Measurements from ENCODE around the gene TMEM168.
"Not testable (repeated sequence)": the region's sequence is repeated elsewhere in the genome, so short reads cannot be mapped to it uniquely, and the experiment has no call there.

The TMEM168 gene

GRCh38 chr7:112781558-112781957, 8.6 kb downstream of the TMEM168 start:
- no peak for DNase-seq (ENCODE audit: low read depth)

- DNase-seq (ENCODE audit: low read depth) = no peak
These were observed 9.1 kb downstream of the TMEM168 start for GRCh38 chr7:112781110-112781509.

GRCh38 chr7:112779667-112780066, 10.5 kb downstream of the TMEM168 start:
- DNase-seq (ENCODE audit: low read depth) = no peak

- DNase-seq (ENCODE audit: low read depth) = no peak
These were observed 12.8 kb downstream of the TMEM168 start for GRCh38 chr7:112777406-112777805.

GRCh38 chr7:112771166-112771565, 19.0 kb downstream of the TMEM168 start:
- DNase-seq (ENCODE audit: low read depth) = no peak

- no peak for DNase-seq (ENCODE audit: low read depth)
These were observed 20.1 kb downstream of the TMEM168 start for GRCh38 chr7:112770051-112770450.

- no peak for DNase-seq (ENCODE audit: low read depth)
These were observed 25.1 kb downstream of the TMEM168 start for GRCh38 chr7:112765105-112765504.

GRCh38 chr7:112763996-112764395, 26.2 kb downstream of the TMEM168 start:
- DNase-seq (ENCODE audit: low read depth) = no peak

GRCh38 chr7:112763298-112763697, 26.9 kb downstream of the TMEM168 start:
- no peak for DNase-seq (ENCODE audit: low read depth)

- DNase-seq (ENCODE audit: low read depth) = no peak
These were observed 30.3 kb downstream of the TMEM168 start for GRCh38 chr7:112759905-112760304.

- DNase-seq (ENCODE audit: low read depth) = no peak
These were observed 32.9 kb downstream of the TMEM168 start for GRCh38 chr7:112757337-112757736.

GRCh38 chr7:112753298-112753697, 36.9 kb downstream of the TMEM168 start:
- no peak for DNase-seq (ENCODE audit: low read depth)

GRCh38 chr7:112752576-112752975, 37.6 kb downstream of the TMEM168 start:
- DNase-seq (ENCODE audit: low read depth) = no peak

GRCh38 chr7:112749775-112750174, 40.4 kb downstream of the TMEM168 start:
- DNase-seq (ENCODE audit: low read depth) = no peak

- no peak for DNase-seq (ENCODE audit: low read depth)
These were observed 41.8 kb downstream of the TMEM168 start for GRCh38 chr7:112748381-112748780.

- DNase-seq (ENCODE audit: low read depth) = no peak
These were observed 44.6 kb downstream of the TMEM168 start for GRCh38 chr7:112745635-112746034.

- DNase-seq (ENCODE audit: low read depth) = no peak
These were observed 45.4 kb downstream of the TMEM168 start for GRCh38 chr7:112744818-112745217.

GRCh38 chr7:112743811-112744210, 46.4 kb downstream of the TMEM168 start:
- DNase-seq (ENCODE audit: low read depth) = no peak

GRCh38 chr7:112740667-112741066, 49.5 kb downstream of the TMEM168 start:
- no peak for DNase-seq (ENCODE audit: low read depth)

GRCh38 chr7:112739436-112740180, 50.6 kb downstream of the TMEM168 start:
- no peak for DNase-seq (ENCODE audit: low read depth)

GRCh38 chr7:112735261-112735660, 54.9 kb downstream of the TMEM168 start:
- no peak for DNase-seq (ENCODE audit: low read depth)

GRCh38 chr7:112731324-112731723, 58.9 kb downstream of the TMEM168 start:
- DNase-seq (ENCODE audit: low read depth) = not testable (repeated sequence)

- no peak for DNase-seq (ENCODE audit: low read depth)
These were observed 64.1 kb downstream of the TMEM168 start for GRCh38 chr7:112726076-112726475.

GRCh38 chr7:112723416-112723815, 66.8 kb downstream of the TMEM168 start:
- DNase-seq (ENCODE audit: low read depth) = no peak
